ENCODE results near the gene EIF4E1B.

DNA sequence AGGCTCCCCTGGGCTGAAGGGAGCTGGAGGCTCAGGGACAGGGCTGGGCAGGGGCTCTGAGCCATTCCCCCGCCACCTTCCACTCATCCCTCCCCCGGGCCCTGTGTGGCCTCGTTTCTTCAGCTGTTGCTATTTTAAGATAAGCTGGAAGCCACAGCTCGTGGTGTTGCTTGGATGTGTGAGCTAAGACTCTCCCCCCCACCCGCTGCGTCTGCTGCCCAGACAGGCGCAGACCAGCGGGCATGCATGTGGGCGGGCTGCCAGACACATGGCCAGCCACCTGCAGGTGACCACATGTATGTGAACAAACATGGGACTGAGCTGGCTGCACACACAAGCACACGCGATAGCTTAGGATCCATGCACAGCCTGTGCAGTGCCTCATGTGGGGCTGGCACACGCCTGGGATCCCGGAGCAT is 8.8 kb upstream of the EIF4E1B start:
- no peak for TF ChIP-seq CTCF (conservative IDR thresholded peaks at IDR 0.05 in 1 of 2, IDR thresholded peaks at IDR 0.05 in 1 of 2; ENCODE audit: extremely low read depth in 1 of 2, insufficient read depth in 1 of 2, low read depth in 1 of 2, low read length in 2 of 2)
- TF ChIP-seq EZH2 (IDR thresholded peaks at IDR 0.05; ENCODE audit: borderline replicate concordance, low read length) = no peak
